Measurements from ENCODE around the gene FKBP4.

Gene FKBP4

DNA sequence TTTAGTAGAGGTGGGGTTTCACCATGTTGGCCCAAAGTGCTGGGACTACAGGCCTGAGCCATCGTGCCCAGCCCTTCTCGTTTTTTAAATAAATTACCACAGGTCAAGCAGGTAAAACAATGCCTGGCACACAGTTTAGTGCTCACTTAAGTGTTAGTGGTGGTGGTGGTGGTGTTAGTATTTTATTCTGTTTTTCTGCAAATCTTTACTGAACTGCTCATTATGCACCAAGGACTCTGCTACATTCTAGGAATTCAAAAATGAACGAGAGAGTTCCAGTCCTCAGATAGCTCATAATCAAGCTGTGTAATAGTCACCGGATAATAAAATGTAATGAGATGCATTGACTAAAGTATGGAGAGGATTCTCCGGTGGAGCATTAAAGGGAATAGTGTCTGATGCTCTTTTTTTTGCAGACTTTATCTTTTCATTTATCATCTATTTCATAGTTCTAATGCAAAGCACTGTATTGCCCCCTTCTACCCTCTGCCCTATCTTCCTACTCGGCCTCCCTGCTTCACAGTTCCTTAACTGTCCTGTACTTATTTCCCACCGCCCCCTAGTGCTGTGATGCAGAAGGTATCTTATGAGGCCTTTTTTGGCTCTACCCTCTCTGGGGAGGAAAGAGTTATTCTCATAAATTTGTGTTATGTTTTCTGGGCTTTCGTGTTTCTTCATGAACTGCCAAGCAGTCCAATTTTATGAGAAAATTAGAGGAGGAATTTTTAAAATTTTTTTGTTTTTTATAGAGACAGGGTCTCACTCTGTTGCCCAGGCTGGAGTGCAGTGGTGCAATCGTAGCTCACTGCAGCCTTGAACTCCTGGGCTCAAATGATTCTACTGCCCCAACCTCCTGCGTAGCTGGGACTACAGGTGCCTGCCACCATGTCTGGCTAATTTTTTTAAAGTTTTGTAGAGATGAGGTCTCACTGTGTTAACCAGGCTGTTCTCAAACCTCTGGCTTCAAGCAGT is 18.7 kb downstream of the FKBP4 start:
- DNase-seq = peak; percentile 54

DNA sequence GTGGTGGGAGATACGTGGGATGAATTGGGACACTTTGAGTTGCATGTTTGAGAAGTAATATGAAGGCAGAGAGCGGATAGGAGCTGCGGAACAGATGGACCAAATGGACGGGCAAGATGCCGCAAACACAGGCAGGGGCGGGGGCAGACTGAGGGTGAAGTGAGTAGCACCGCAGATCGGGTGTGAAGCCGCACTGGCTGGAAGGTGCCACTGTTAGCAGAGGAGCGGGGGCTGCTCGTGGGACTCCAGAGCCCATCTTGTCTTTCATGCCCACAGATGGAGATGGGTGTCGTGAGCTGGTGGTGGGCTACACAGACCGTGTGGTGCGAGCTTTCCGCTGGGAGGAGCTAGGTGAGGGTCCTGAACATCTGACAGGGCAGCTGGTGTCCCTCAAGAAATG is 25.0 kb downstream of the FKBP4 start:
- no peak for DNase-seq

- no peak for DNase-seq
These were observed 25.7 kb downstream of the FKBP4 start for GRCh38 chr12:2820432-2820831.

DNA sequence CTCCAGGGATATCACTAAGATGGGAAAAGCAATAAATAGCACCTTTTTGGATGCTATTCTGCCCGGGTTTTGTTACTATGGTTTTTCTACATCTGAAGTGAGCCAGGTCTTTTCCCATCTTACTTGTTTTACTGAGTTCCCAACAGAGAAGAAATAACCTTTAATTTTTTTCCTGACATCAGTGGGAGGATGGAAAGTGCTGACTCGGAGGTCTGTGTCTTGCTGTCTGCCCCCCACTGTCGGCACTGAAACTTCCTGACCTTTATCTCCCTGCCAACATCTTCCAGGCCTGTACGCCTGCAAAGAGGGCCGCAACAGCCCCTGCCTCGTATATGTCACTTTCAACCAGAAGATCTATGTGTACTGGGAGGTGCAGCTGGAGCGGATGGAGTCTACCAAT is 28.7 kb downstream of the FKBP4 start:
- DNase-seq = no peak

GRCh38 chr12:2824541-2824940 is 29.8 kb downstream of the FKBP4 start:
- no peak for DNase-seq

- no peak for DNase-seq
These were observed 30.4 kb downstream of the FKBP4 start for GRCh38 chr12:2825132-2825531.

- DNase-seq = no peak
These were observed 31.3 kb downstream of the FKBP4 start for GRCh38 chr12:2826036-2826435.

GRCh38 chr12:2826721-2827515 is 32.1 kb downstream of the FKBP4 start:
- DNase-seq = no peak

GRCh38 chr12:2829275-2829674 is 34.5 kb downstream of the FKBP4 start:
- no peak for DNase-seq

DNA sequence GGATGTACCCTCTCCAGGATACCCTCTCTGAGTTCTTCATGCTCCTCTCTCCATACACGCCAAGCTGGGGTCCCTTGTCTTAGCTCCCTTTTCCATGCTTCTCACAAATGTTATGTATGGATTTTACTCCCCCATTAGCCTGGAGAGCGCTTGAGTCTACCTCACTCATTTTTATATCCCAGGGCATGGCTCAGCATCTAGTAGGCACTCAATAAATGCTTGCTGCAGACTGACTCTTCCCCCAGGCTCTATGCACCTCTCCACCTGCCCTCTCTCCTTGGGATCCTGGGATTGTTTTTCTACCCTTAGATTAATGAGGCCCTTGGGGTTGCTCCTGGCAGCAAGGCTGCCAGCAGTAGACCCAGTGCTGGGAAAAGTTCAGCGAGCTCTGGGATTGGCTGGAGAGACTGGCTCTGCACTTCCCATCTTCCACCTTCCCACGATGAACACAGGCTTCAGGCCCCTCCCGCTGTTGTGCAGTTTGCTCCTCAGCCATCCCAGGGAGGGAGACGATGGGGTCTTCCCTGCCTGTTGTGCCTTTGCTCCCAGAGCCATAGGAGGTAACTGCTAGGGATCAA is 37.9 kb downstream of the FKBP4 start:
- no peak for DNase-seq

DNA sequence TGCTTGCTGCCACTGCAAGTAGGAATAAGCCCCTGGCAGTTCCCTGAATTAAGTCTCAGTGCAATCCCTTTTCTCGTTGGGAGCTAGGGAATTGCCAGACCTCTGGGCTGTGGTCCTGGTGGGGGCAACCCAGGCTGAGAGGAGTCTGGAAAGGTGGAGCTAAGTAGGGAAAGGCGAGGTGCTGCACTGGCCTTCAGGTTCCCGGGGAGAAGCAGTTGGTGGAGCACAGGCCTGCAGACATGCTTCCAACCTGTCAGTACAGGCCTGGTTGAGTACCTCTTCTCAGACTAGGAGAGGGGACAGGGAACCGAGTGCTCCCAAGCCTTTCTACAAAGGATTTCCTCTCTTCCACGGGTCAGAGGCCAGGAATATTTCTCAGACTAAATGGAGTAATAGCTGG is 38.6 kb downstream of the FKBP4 start:
- DNase-seq = no peak

- no peak for DNase-seq
These were observed 39.0 kb downstream of the FKBP4 start for GRCh38 chr12:2833810-2834209.

- DNase-seq = peak; percentile 90
These were observed 40.1 kb downstream of the FKBP4 start, which contains the start of gene NRIP2 for GRCh38 chr12:2834581-2835491. NRIP2 (minus strand) TSS chr12:2835035; CDS start chr12:2834983, 52 bp downstream.

- DNase-seq = no peak
These were observed 41.1 kb downstream of the FKBP4 start for GRCh38 chr12:2835691-2836403.

GRCh38 chr12:2836574-2836973 is 41.8 kb downstream of the FKBP4 start:
- no peak for DNase-seq

- DNase-seq = no peak
These were observed 46.4 kb downstream of the FKBP4 start for GRCh38 chr12:2841056-2841650.

DNA sequence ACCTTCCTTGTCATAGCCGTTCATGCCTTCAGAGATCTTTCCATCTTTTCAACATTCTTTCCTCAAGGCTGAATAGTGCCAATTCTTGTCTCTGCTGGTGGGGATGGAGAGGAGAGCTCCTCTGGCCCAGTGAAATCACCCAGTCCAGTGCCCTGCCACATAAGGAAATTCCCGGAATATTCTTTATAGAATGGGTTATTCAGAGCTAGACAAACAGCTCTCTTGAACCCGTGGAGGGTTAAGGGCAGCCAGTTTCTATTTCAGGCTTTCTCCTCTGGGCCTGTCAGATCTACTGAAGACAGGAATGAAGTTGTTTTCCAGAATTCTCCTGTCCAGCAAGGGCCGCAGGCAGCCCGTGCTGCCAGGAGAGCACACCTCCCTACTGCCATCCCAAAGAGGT is 48.2 kb downstream of the FKBP4 start:
- no peak for DNase-seq

DNA sequence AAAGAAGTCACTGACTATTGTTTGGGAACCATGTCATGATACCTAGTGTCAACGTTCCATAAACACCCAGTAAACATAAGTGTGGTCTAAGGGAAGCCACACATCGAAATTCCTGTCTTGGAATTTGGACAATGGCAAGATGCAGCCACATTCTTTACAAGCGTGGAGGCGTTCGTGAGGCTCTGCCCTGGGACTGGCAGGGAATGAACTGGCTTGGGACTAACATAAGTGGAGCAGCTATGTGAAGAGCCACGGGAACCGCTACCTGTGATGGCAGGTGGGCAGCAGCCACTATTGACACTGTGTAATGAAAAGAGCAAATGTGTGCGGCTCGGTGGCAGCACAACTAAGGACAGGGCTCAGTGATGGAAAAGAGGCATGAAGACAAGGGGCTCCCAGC is 50.0 kb downstream of the FKBP4 start:
- DNase-seq = no peak

DNA sequence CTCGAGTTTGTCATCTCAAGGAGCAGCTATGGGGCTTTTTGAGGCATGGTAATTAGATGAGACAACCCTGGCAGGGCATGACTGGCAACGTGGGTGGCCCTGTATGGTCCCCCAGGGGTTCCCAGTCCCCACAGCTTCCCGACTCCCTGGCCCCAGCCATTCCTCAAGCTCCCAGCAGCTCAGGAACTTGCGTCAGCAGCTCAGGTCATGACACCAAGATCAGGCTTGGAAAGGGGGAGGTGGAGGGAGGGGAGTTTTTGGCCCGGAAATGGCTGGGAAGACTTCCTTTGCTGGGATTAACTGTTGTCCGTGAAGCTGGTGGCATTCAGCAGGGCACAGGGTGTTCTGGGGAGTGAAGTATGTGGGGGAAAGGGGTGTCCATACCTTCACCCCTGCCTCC is 50.5 kb downstream of the FKBP4 start:
- DNase-seq = peak; percentile 57

- no peak for DNase-seq
These were observed 57.2 kb downstream of the FKBP4 start for GRCh38 chr12:2851931-2852330.

GRCh38 chr12:2853626-2854025 is 58.9 kb downstream of the FKBP4 start:
- peak; percentile 89 for DNase-seq

All from femur (tissue), 1 donor.